ENCODE measurements around the gene LRRC3.

Gene LRRC3

DNA sequence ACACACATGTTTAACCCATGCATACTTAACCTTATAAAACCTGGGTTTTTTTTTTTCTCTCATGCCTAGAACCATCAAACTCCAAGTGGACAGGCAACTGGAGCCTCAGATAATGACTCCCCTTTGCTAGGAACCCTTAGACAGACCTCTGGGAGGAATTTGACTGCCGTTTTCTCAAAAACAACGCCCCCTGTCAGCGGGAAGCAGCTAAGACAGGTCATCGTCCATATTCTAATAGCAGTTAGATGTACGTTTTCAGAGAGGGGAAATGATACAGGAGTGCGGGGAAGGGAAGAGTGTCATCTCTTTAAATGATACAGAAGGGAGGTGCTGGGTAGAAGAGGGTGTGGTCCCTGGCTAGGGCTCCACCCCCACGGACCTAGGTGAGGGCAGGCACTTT, 34.7 kb downstream of the LRRC3 start:
- no peak overlapping the region for H3K27ac ChIP-seq
- ChIA-PET CTCF (interaction anchor here (0.6 to 0.7 kb wide), 2 partner anchors 182 to 438 kb away, joined by 3 read pairs; no protein-coding TSS in a partner anchor), POLR2A (ENCODE audit: low non-redundant PET) (no interaction called here)
- TF ChIP-seq, protein P1, sequence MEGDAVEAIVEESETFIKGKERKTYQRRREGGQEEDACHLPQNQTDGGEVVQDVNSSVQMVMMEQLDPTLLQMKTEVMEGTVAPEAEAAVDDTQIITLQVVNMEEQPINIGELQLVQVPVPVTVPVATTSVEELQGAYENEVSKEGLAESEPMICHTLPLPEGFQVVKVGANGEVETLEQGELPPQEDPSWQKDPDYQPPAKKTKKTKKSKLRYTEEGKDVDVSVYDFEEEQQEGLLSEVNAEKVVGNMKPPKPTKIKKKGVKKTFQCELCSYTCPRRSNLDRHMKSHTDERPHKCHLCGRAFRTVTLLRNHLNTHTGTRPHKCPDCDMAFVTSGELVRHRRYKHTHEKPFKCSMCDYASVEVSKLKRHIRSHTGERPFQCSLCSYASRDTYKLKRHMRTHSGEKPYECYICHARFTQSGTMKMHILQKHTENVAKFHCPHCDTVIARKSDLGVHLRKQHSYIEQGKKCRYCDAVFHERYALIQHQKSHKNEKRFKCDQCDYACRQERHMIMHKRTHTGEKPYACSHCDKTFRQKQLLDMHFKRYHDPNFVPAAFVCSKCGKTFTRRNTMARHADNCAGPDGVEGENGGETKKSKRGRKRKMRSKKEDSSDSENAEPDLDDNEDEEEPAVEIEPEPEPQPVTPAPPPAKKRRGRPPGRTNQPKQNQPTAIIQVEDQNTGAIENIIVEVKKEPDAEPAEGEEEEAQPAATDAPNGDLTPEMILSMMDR (conservative IDR thresholded peaks at IDR 0.05; ENCODE audit: low read depth) = no peak
- no peak for DNase-seq (ENCODE audit: low spot score)

DNA sequence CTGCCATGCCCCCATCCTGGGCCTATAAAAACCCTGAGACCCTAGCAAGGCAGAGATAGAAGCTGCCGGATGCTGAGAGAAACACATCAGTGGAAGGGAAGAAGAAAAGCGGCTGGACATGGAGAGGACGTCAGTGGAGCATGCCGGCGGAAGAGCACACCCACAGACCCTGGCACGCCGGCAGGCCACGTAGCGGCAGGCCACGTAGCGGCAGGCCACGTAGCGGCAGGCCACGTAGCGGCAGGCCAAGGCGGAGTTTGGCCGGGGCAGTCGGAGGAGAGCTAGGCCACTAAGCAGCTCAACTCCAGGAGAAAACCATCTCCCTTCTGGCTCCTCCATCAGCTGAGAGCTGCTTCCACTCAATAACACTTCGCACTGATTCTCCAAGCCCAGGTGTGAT, 35.1 kb downstream of the LRRC3 start:
- ChIA-PET POLR2A (ENCODE audit: low non-redundant PET) (no interaction called here), CTCF (no interaction called here)
- TF ChIP-seq, protein P1 (conservative IDR thresholded peaks at IDR 0.05; ENCODE audit: low read depth) = no peak
- DNase-seq (ENCODE audit: low spot score) = no peak
- H3K27ac ChIP-seq = no peak overlapping the region

DNA sequence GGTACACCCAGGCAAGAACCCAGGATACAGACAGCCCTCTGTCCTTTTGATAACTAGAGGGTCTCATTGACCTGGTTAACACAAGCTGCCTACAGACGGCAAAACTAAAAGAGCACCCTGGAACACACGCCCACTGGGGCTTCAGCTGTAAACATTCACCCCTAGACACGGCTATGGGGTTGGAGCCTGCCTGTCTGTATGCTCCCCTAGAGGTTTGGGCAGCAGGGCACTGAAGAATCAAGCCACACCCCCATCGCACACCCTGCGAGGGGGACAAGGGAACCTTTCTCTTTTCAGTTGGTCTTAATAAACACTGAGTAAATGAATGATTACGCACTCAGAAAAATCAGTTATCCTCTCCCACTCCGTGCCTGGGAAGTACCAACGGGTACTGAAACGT, 35.5 kb downstream of the LRRC3 start:
- TF ChIP-seq, protein P1 (conservative IDR thresholded peaks at IDR 0.05; ENCODE audit: low read depth) = no peak
- ChIA-PET CTCF (no interaction called here), POLR2A (ENCODE audit: low non-redundant PET) (no interaction called here)
- H3K27ac ChIP-seq = no peak overlapping the region
- DNase-seq (ENCODE audit: low spot score) = no peak

DNA sequence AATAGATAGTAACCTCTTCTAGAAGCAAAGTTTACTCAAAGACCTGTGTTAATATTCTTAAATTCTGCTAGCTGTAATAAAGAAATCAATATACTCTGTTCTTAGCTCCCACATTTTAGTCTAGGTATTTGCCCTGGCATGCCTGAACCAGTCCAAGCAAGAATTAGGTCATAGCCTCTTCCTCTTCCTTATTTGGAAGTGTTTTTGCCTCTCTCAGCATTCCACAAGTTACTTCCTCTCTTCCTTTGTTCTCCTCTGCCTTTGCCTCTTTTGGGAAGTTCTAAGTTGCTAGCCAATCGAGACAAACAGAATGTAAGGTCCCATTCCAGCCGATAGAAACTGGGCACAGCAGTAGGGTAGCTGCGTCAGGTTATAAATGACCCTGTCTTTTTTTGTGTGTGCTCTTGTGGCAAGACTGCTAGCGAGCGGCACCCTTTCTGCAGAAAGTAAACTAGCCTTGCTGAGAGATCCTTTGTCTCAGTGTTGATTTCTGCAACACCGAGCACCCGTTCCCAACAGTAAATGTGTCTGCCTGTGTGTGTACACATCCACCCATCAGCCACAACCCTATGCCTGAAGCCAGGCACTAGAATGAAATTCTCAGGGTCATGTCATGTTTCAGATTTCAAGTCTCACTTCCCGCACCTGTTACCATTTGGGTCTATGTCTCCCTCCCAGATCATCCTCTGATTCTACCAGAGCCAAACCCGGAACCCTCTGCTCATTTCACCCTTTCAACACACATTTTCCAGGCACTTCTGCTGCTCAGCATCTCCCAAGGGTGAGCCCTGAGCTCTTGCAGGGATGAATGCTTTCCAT, 37.5 kb downstream of the LRRC3 start:
- POLR2A ChIA-PET (ENCODE audit: low non-redundant PET) = no interaction called here
- H3K27ac ChIP-seq = no peak overlapping the region
- TF ChIP-seq, protein P1 (conservative IDR thresholded peaks at IDR 0.05; ENCODE audit: low read depth) = no peak
- CTCF ChIA-PET = no interaction called here
- no peak for DNase-seq (ENCODE audit: low spot score)

DNA sequence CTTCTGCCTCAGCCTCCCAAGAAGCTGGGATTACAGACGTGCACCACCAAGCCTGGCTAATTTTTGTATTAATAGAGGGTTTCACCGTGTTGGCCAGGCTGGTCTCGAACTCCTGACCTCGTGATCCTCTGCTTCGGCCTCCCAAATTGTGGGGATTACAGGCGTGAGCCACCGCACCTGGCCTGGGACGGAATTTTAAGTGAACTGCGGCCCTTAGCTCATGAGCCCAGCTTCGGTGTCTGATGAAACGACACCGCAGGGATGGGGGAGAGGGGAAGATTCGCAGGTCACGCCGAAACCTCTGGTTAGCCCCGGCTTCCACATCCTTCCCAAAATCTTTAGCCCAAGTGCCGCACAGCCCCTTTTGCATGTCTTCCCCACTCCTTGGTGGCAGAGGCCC, 39.1 kb downstream of the LRRC3 start:
- ChIA-PET CTCF (interaction anchor here (0.6 kb wide), 1 partner anchor 118 kb away, joined by 3 read pairs; no protein-coding TSS in a partner anchor), POLR2A (ENCODE audit: low non-redundant PET) (no interaction called here)
- TF ChIP-seq, protein P1 (conservative IDR thresholded peaks at IDR 0.05; ENCODE audit: low read depth) = no peak
- H3K27ac ChIP-seq = no peak overlapping the region
- no peak for DNase-seq (ENCODE audit: low spot score)

DNA sequence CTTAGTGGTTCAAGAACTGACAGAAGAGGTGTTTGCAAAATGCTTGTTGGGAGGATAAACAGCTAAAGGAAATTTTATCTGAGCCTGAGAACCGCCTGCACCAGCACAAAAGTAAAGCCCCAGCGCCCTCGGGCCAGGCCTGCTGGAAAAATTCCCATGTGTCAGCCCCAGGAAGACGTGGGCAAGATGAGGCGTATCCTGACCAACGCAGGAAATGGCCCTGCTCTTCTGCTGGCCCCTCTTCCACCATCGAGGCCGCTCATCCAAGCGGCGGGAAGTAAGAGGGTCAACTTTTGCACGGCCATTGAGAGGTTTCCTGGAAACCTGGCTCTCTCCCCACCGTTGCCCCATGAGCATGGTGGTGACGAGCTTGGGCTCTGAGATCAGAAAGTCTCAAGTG, 39.6 kb downstream of the LRRC3 start:
- no peak overlapping the region for H3K27ac ChIP-seq
- ChIA-PET CTCF (interaction anchor here (1.1 kb wide), 1 partner anchor 16 kb away, joined by 3 read pairs; no protein-coding TSS in a partner anchor), POLR2A (ENCODE audit: low non-redundant PET) (no interaction called here)
- no peak for DNase-seq (ENCODE audit: low spot score)
- TF ChIP-seq, protein P1 (conservative IDR thresholded peaks at IDR 0.05; ENCODE audit: low read depth) = no peak
